MG63 (cell line): ENCODE data around the gene TYROBP. TPM values are rescaled to one million over a fixed set of nuclear protein-coding genes. Genes with fewer than 3 reads are reported as not detected.
"Not testable (repeated sequence)": the region's sequence is repeated elsewhere in the genome, so short reads cannot be mapped to it uniquely, and the experiment has no call there.

Experiments used
- DNase-seq: peaks from one replicate; pipeline ENCODE4 v3.0.0-alpha.2; 2020
- H3K27me3 ChIP-seq: fragments of 250-450 bp; sonication (Bioruptor Pico); 2 replicates; pipeline ENCODE4 v1.5.1; 2020; ENCODE audit warnings: mild to moderate bottlenecking, moderate library complexity
- H3K36me3 ChIP-seq: fragments of 250-450 bp; sonication (Bioruptor Pico); 2 replicates; pipeline ENCODE4 v1.5.1; 2020; ENCODE audit warnings: mild to moderate bottlenecking, moderate library complexity
- H3K4me3 ChIP-seq: fragments of 250-450 bp; sonication (Bioruptor Pico); 2 replicates; pipeline ENCODE4 v1.5.1; 2020; ENCODE audit warnings: mild to moderate bottlenecking, moderate library complexity
- H3K9me3 ChIP-seq: fragments of 250-450 bp; sonication (Bioruptor Pico); 2 replicates; pipeline ENCODE4 v1.5.1; 2020; ENCODE audit warnings: mild to moderate bottlenecking, moderate library complexity
- total RNA-seq: library from RNA; depleted of rRNA; stranded (reverse); fragments of >200 nt; shearing (Covaris generic); gene quantifications from 2 replicates; pipeline ENCODE4 v1.2.3, GENCODE V29; 2014; ENCODE audit warnings: low replicate concordance

TYROBP gene
- total RNA-seq, 1 experiment from 2014 or later = not detected

GRCh38 chr19:35936738-35937268, 28.7 kb upstream of the TYROBP start:
- DNase-seq = no peak
- Histone ChIP-seq H3K27me3 (peaks cover 3% of the 10 kb centered on the region; the same call in 1 of the 2 replicates), H3K4me3 (peak overlapping the region; percentile 59), H3K36me3 (no peaks in the 10 kb centered on the region), H3K9me3 (no peaks in the 10 kb centered on the region)

- peak; percentile 77 for DNase-seq
- Histone ChIP-seq H3K36me3 (no peaks in the 10 kb centered on the region), H3K4me3 (peak within 1 kb of the TSS; percentile 59), H3K27me3 (peaks cover 3% of the 10 kb centered on the region; the same call in 1 of the 2 replicates), H3K9me3 (no peaks in the 10 kb centered on the region)
Observed at GRCh38 chr19:35935911-35936737, 28.0 kb upstream of the TYROBP start, which contains the start of gene LRFN3. Gene LRFN3, plus strand, starts transcription at chr19:35936374. Its CDS starts 3,052 bp downstream, at chr19:35939426.

GRCh38 chr19:35932291-35932936, 24.3 kb upstream of the TYROBP start:
- Histone ChIP-seq H3K27me3 (peaks cover 11% of the 10 kb centered on the region), H3K36me3 (no peaks in the 10 kb centered on the region), H3K4me3 (no peak overlapping the region), H3K9me3 (no peaks in the 10 kb centered on the region)
- DNase-seq = no peak

GRCh38 chr19:35931874-35932202, 23.7 kb upstream of the TYROBP start:
- peaks cover 13% of the 10 kb centered on the region for H3K27me3 ChIP-seq
- no peak overlapping the region for H3K4me3 ChIP-seq
- no peak for DNase-seq
- no peaks in the 10 kb centered on the region for H3K36me3 ChIP-seq
- H3K9me3 ChIP-seq = no peaks in the 10 kb centered on the region

GRCh38 chr19:35931161-35931873, 23.2 kb upstream of the TYROBP start:
- peak; percentile 99 for DNase-seq
- Histone ChIP-seq H3K4me3 (peak overlapping the region; percentile 21), H3K36me3 (no peaks in the 10 kb centered on the region), H3K27me3 (peaks cover 13% of the 10 kb centered on the region), H3K9me3 (no peaks in the 10 kb centered on the region)

- DNase-seq = no peak
- no peaks in the 10 kb centered on the region for H3K36me3 ChIP-seq
- H3K4me3 ChIP-seq = no peak overlapping the region
- peaks cover 10% of the 10 kb centered on the region for H3K27me3 ChIP-seq
- peaks cover 8% of the 10 kb centered on the region; the same call in 1 of the 2 replicates for H3K9me3 ChIP-seq
Observed at GRCh38 chr19:35929876-35930275, 21.8 kb upstream of the TYROBP start.

GRCh38 chr19:35928507-35928906, 20.4 kb upstream of the TYROBP start:
- H3K36me3 ChIP-seq = no peaks in the 10 kb centered on the region
- DNase-seq = no peak
- no peak overlapping the region for H3K4me3 ChIP-seq
- peaks cover 13% of the 10 kb centered on the region for H3K27me3 ChIP-seq
- H3K9me3 ChIP-seq = peaks cover 8% of the 10 kb centered on the region; the same call in 1 of the 2 replicates

- peaks cover 8% of the 10 kb centered on the region; the same call in 1 of the 2 replicates for H3K9me3 ChIP-seq
- H3K27me3 ChIP-seq = peaks cover 20% of the 10 kb centered on the region
- H3K4me3 ChIP-seq = no peak overlapping the region
- DNase-seq = no peak
- H3K36me3 ChIP-seq = no peaks in the 10 kb centered on the region
Observed at GRCh38 chr19:35925501-35925900, 17.4 kb upstream of the TYROBP start.

- H3K27me3 ChIP-seq = peaks cover 10% of the 10 kb centered on the region
- no peak overlapping the region for H3K4me3 ChIP-seq
- H3K9me3 ChIP-seq = peaks cover 6% of the 10 kb centered on the region; the same call in 1 of the 2 replicates
- no peak for DNase-seq
- no peaks in the 10 kb centered on the region for H3K36me3 ChIP-seq
Observed at GRCh38 chr19:35921012-35921411, 12.9 kb upstream of the TYROBP start.

- peaks cover 12% of the 10 kb centered on the region for H3K27me3 ChIP-seq
- no peaks in the 10 kb centered on the region for H3K9me3 ChIP-seq
- H3K36me3 ChIP-seq = no peaks in the 10 kb centered on the region
- DNase-seq = no peak
- H3K4me3 ChIP-seq = no peak overlapping the region
Observed at GRCh38 chr19:35919306-35919705, 11.2 kb upstream of the TYROBP start.

- no peak for DNase-seq
- H3K9me3 ChIP-seq = no peaks in the 10 kb centered on the region
- no peaks in the 10 kb centered on the region for H3K36me3 ChIP-seq
- no peak overlapping the region for H3K4me3 ChIP-seq
- peaks cover 2% of the 10 kb centered on the region; the same call in 1 of the 2 replicates for H3K27me3 ChIP-seq
Observed at GRCh38 chr19:35915443-35915842, 7.3 kb upstream of the TYROBP start.

- DNase-seq = no peak
Observed at GRCh38 chr19:35913589-35913988, 5.5 kb upstream of the TYROBP start.

GRCh38 chr19:35911790-35912189, 3.7 kb upstream of the TYROBP start:
- Histone ChIP-seq H3K27me3 (peaks cover 2% of the 10 kb centered on the region; the same call in 1 of the 2 replicates), H3K4me3 (no peak overlapping the region), H3K9me3 (no peaks in the 10 kb centered on the region), H3K36me3 (no peaks in the 10 kb centered on the region)
- DNase-seq = peak; percentile 35

More at GRCh38 chr19:35913589-35913988, 5.5 kb upstream of the TYROBP start:
- Histone ChIP-seq H3K36me3 (no peaks in the 10 kb centered on the region), H3K27me3 (peaks cover 2% of the 10 kb centered on the region; the same call in 1 of the 2 replicates), H3K4me3 (no peak overlapping the region), H3K9me3 (no peaks in the 10 kb centered on the region)

- DNase-seq = no peak
- H3K9me3 ChIP-seq = no peaks in the 10 kb centered on the region
- no peaks in the 10 kb centered on the region for H3K36me3 ChIP-seq
- peaks cover 2% of the 10 kb centered on the region; the same call in 1 of the 2 replicates for H3K27me3 ChIP-seq
- no peak overlapping the region for H3K4me3 ChIP-seq
Observed at GRCh38 chr19:35911173-35911572, 3.1 kb upstream of the TYROBP start.

GRCh38 chr19:35910355-35910754, 2.3 kb upstream of the TYROBP start:
- not testable (repeated sequence) for H3K27me3 ChIP-seq, H3K9me3 ChIP-seq, H3K36me3 ChIP-seq, H3K4me3 ChIP-seq, DNase-seq

- no peaks in the 10 kb centered on the region for H3K36me3 ChIP-seq
- no peaks in the 10 kb centered on the region for H3K27me3 ChIP-seq
- no peak for DNase-seq
- H3K4me3 ChIP-seq = no peak overlapping the region
- H3K9me3 ChIP-seq = no peaks in the 10 kb centered on the region
Observed at GRCh38 chr19:35909684-35910035, 1.6 kb upstream of the TYROBP start.
